PC-3 (cell line): ENCODE results near the gene FAM135A. TPM values are rescaled to one million over a fixed set of nuclear protein-coding genes. Genes with fewer than 3 reads are reported as not detected.
"Not testable (repeated sequence)": the region's sequence is repeated elsewhere in the genome, so short reads cannot be mapped to it uniquely, and the experiment has no call there.

Source experiments
- ATAC-seq: fragments of 200-7000 bp; cut with Tn5 transposase; 2 replicates; pipeline ENCODE4 v1.9.1; 2020; ENCODE audit warnings: mild to moderate bottlenecking, moderate library complexity
- BruUV-seq: library from RNA; stranded (reverse); fragments of 400-500 nt; replicated peaks from 2 replicates; lab custom pipeline; 2021; lab: Mats Ljungman, UMichigan
- CTCF ChIA-PET: fragments of 300-600 bp; sonication (Branson Sonifier 250); formaldehyde crosslinking; loops from one replicate; lab custom pipeline; 2022; ENCODE audit warnings: antibody characterized with exemption; lab: Charles Lee
- POLR2A ChIA-PET: fragments of 300-600 bp; sonication (Branson Sonifier 250); formaldehyde crosslinking; loops from one replicate; lab custom pipeline; 2022; ENCODE audit warnings: antibody characterized with exemption; ENCODE audit not compliant: unreplicated experiment; lab: Charles Lee
- DNase-seq: peaks from one replicate; pipeline ENCODE4 v3.0.0-alpha.2; 2015
- H2AFZ ChIP-seq: fragments of 300-600 bp; sonication (generic); 2 replicates; pipeline ENCODE4 v1.6.0; 2016; ENCODE audit warnings: antibody characterized with exemption, low read length
- H3F3A ChIP-seq: fragments of 300-600 bp; sonication (generic); one replicate; pipeline ENCODE4 v1.6.0; 2017; ENCODE audit warnings: antibody characterized with exemption, low read length, control low read depth, mild to moderate bottlenecking; ENCODE audit not compliant: unreplicated experiment
- H3K27ac ChIP-seq: fragments of 300-600 bp; sonication (generic); 2 replicates; pipeline ENCODE4 v1.5.1; 2016; ENCODE audit warnings: mild to moderate bottlenecking, low read length
- H3K27me3 ChIP-seq: fragments of 300-600 bp; sonication (generic); 2 replicates; pipeline ENCODE4 v1.6.1; 2016; ENCODE audit warnings: low read length, mixed read lengths
- H3K36me3 ChIP-seq: fragments of 300-600 bp; sonication (generic); 2 replicates; pipeline ENCODE4 v1.6.1; 2016; ENCODE audit warnings: low read depth, mixed run types, low read length, mixed read lengths
- H3K4me1 ChIP-seq: fragments of 300-600 bp; sonication (generic); 2 replicates; pipeline ENCODE4 v1.5.1; 2016; ENCODE audit warnings: low read length; ENCODE audit not compliant: insufficient read depth
- H3K4me2 ChIP-seq: fragments of 300-600 bp; sonication (generic); 2 replicates; pipeline ENCODE4 v1.6.0; 2016; ENCODE audit warnings: low read length
- H3K4me3 ChIP-seq: fragments of 300-600 bp; sonication (generic); 2 replicates; pipeline ENCODE4 v1.5.1; 2016; ENCODE audit warnings: mild to moderate bottlenecking, low read length, mixed read lengths
- H3K79me2 ChIP-seq: fragments of 300-600 bp; sonication (generic); 2 replicates; pipeline ENCODE4 v1.6.1; 2017; ENCODE audit warnings: low read length, mixed read lengths
- H3K9ac ChIP-seq: fragments of 300-600 bp; sonication (generic); 2 replicates; pipeline ENCODE4 v1.6.0; 2016; ENCODE audit warnings: mild to moderate bottlenecking, low read length
- H3K9me2 ChIP-seq: fragments of 300-600 bp; sonication (generic); replicated peaks from 2 replicates; pipeline ENCODE4 v1.6.1; 2016; ENCODE audit warnings: mixed run types, low read length, mixed read lengths
- H3K9me3 ChIP-seq: fragments of 300-600 bp; sonication (generic); 2 replicates; pipeline ENCODE4 v1.6.1; 2016; ENCODE audit warnings: low read length, mixed read lengths
- H4K20me1 ChIP-seq: fragments of 300-600 bp; sonication (generic); 2 replicates; pipeline ENCODE4 v1.6.1; 2016; ENCODE audit warnings: low read length, mixed read lengths
- CTCF ChIP-seq: fragments of 300-600 bp; sonication (generic); conservative IDR thresholded peaks from 2 replicates; pipeline ENCODE4 v1.5.1; 2017; ENCODE audit warnings: antibody characterized with exemption, low read depth, mild to moderate bottlenecking, low read length
- EZH2 ChIP-seq: fragments of 300-600 bp; sonication (generic); IDR thresholded peaks from one replicate; pipeline ENCODE4 v1.6.1; 2017; ENCODE audit warnings: antibody characterized with exemption, mild to moderate bottlenecking, low read length; ENCODE audit not compliant: unreplicated experiment
- EZH2phosphoT487 ChIP-seq: fragments of 300-600 bp; sonication (generic); IDR thresholded peaks from 2 replicates; pipeline ENCODE4 v1.6.1; 2018; ENCODE audit warnings: mild to moderate bottlenecking, antibody characterized with exemption, low read length, borderline replicate concordance
- intact Hi-C: fragments of 100-400 bp; cut with micrococcal nuclease; formaldehyde crosslinking; loops from 2 replicates; pipeline ENCODE4 v1.9.0; 2023
- total RNA-seq: library from RNA; depleted of rRNA; stranded (reverse); fragments of >200 nt; gene quantifications from 2 replicates; pipeline ENCODE4 v1.2.3, GENCODE V29; 2014

FAM135A gene
- total RNA-seq, 1 experiment from 2014 or later = 18.1 TPM

GRCh38 chr6:70470016-70470415 lies 56.7 kb downstream of the FAM135A start:
- Histone ChIP-seq H3F3A (no peaks in the 10 kb centered on the region), H3K36me3 (no peaks in the 10 kb centered on the region), H3K9me2 (no peaks in the 10 kb centered on the region), H2AFZ (no peak overlapping the region), H3K27ac (no peak overlapping the region), H3K27me3 (no peaks in the 10 kb centered on the region), H4K20me1 (no peaks in the 10 kb centered on the region), H3K4me1 (no peaks in the 10 kb centered on the region), H3K9me3 (no peaks in the 10 kb centered on the region), H3K79me2 (no peaks in the 10 kb centered on the region), H3K4me2 (no peak overlapping the region), H3K4me3 (no peak overlapping the region), H3K9ac (no peak overlapping the region)
- ChIA-PET CTCF (no interaction called here), POLR2A (no interaction called here)
- ATAC-seq (no peak), DNase-seq (no peak)
- TF ChIP-seq EZH2 (no peak), CTCF (no peak), EZH2phosphoT487 (no peak)
- intact Hi-C loops = no loop called here
- no TSS peak for BruUV-seq

- H4K20me1 ChIP-seq, CTCF ChIA-PET, H3K36me3 ChIP-seq, H3K9me3 ChIP-seq, H3K4me3 ChIP-seq, H3K27me3 ChIP-seq, H3K27ac ChIP-seq, ATAC-seq, H3K79me2 ChIP-seq, H3K4me2 ChIP-seq, DNase-seq, H3F3A ChIP-seq, H3K9ac ChIP-seq, H3K9me2 ChIP-seq, H2AFZ ChIP-seq, H3K4me1 ChIP-seq, intact Hi-C loops, BruUV-seq, POLR2A ChIA-PET: not testable (repeated sequence)
Measured at GRCh38 chr6:70470510-70470909, 57.2 kb downstream of the FAM135A start.

- Histone ChIP-seq H3K27me3 (no peaks in the 10 kb centered on the region), H3K9ac (no peak overlapping the region), H3K36me3 (no peaks in the 10 kb centered on the region), H2AFZ (no peak overlapping the region), H3F3A (no peaks in the 10 kb centered on the region), H3K4me2 (no peak overlapping the region), H3K79me2 (no peaks in the 10 kb centered on the region), H4K20me1 (no peaks in the 10 kb centered on the region), H3K4me1 (no peaks in the 10 kb centered on the region), H3K27ac (no peak overlapping the region), H3K9me3 (no peaks in the 10 kb centered on the region), H3K4me3 (no peak overlapping the region), H3K9me2 (no peaks in the 10 kb centered on the region)
- no TSS peak for BruUV-seq
- DNase-seq (no peak), ATAC-seq (no peak)
- ChIA-PET POLR2A (no interaction called here), CTCF (no interaction called here)
- TF ChIP-seq EZH2phosphoT487 (no peak), EZH2 (no peak), CTCF (no peak)
- intact Hi-C loops = no loop called here
Measured at GRCh38 chr6:70474751-70475150, 61.4 kb downstream of the FAM135A start.
